T-cell (primary cell): ENCODE results near the gene MZB1. TPM values are rescaled to one million over a fixed set of nuclear protein-coding genes. Genes with fewer than 3 reads are reported as not detected.

Experiments used
- ATAC-seq, 4 experiments: fragments of 200-7000 bp in 3 of 4; fragments of 150-1000 bp in 1 of 4; cut with Tn5 transposase; replicated peaks in 1 of 4; 1 replicate in 3 of 4; 2 replicates in 1 of 4; pipeline ENCODE4 v1.10.0; 2021; ENCODE audit warnings: moderate library complexity in 3 of 4, mild to moderate bottlenecking in 2 of 4, moderate number of reproducible peaks in 1 of 4
- CTCF ChIA-PET, 2 donors: fragments of 300-600 bp; sonication (Branson Sonifier 250); formaldehyde crosslinking; loops; one replicate each; lab custom pipeline; 2022; ENCODE audit warnings: antibody characterized with exemption in 2 of 2; lab: Charles Lee
- POLR2A ChIA-PET, 2 donors: fragments of 300-600 bp; sonication (Branson Sonifier 250); formaldehyde crosslinking; loops; one replicate each; lab custom pipeline; 2022; ENCODE audit warnings: antibody characterized with exemption in 2 of 2; lab: Charles Lee
- DNase-seq, 35 experiments: peaks; one replicate each; pipeline versions ENCODE4 v3.0.0 to v3.0.0-alpha.2; 2013 to 2023
- H3K27ac ChIP-seq: one replicate; pipeline ENCODE4 v1.5.1; 2013; ENCODE audit warnings: low read length
- H3K27me3 ChIP-seq, 2 experiments: replicated peaks in 1 of 2; 1 replicate in 1 of 2; 2 replicates in 1 of 2; pipeline versions ENCODE4 v1.6.1 to v1.7.0; 2013; ENCODE audit warnings: low read length in 1 of 2, mixed read lengths in 1 of 2; ENCODE audit not compliant: control insufficient read depth in 2 of 2, insufficient read depth in 2 of 2; ENCODE audit errors: extremely low read depth in 1 of 2
- H3K36me3 ChIP-seq, 2 donors: 1 replicate in 1 of 2; 2 replicates in 1 of 2; pipeline versions ENCODE4 v1.6.1 to v1.7.0; 2013; ENCODE audit warnings: low read length in 1 of 2; ENCODE audit not compliant: control insufficient read depth in 2 of 2, insufficient read depth in 1 of 2; ENCODE audit errors: extremely low read depth in 1 of 2
- H3K4me1 ChIP-seq, 2 experiments: 1 replicate in 1 of 2; 2 replicates in 1 of 2; pipeline versions ENCODE4 v1.6.1 to v1.7.0; 2013; ENCODE audit warnings: low read length in 2 of 2, mixed read lengths in 1 of 2; ENCODE audit not compliant: insufficient read depth in 2 of 2, control insufficient read depth in 1 of 2; ENCODE audit errors: extremely low read depth in 1 of 2
- H3K4me3 ChIP-seq, 2 donors: 1 replicate in 1 of 2; 2 replicates in 1 of 2; pipeline versions ENCODE4 v1.5.1 to v1.7.0; 2013; ENCODE audit warnings: mild to moderate bottlenecking in 2 of 2, low read length in 1 of 2, moderate library complexity in 1 of 2; ENCODE audit not compliant: control insufficient read depth in 1 of 2; ENCODE audit errors: extremely low read depth in 1 of 2
- H3K9me3 ChIP-seq: 2 replicates; pipeline ENCODE4 v1.7.0; 2013
- H3K27ac Mint-ChIP-seq, 2 donors: one replicate each; pipeline ENCODE4 v1.8.0; 2020 to 2021; ENCODE audit warnings: mild to moderate bottlenecking in 2 of 2, mixed read lengths in 2 of 2
- H3K27me3 Mint-ChIP-seq, 2 donors: one replicate each; pipeline ENCODE4 v1.8.0; 2021 to 2022; ENCODE audit warnings: mixed read lengths in 2 of 2
- H3K36me3 Mint-ChIP-seq: one replicate; pipeline ENCODE4 v1.8.0; 2021; ENCODE audit warnings: mixed read lengths
- H3K4me1 Mint-ChIP-seq, 3 donors: one replicate each; pipeline ENCODE4 v1.8.0; 2020 to 2022; ENCODE audit warnings: mixed read lengths in 3 of 3, mild to moderate bottlenecking in 1 of 3
- H3K4me3 Mint-ChIP-seq, 3 donors: one replicate each; pipeline ENCODE4 v1.8.0; 2020 to 2022; ENCODE audit warnings: mild to moderate bottlenecking in 3 of 3, mixed read lengths in 3 of 3, moderate library complexity in 3 of 3
- H3K9me3 Mint-ChIP-seq, 3 donors: one replicate each; pipeline ENCODE4 v1.8.0; 2020 to 2022; ENCODE audit warnings: mixed read lengths in 3 of 3
- whole genome bisulfite sequencing: methylation state at CpG from one replicate; pipeline ENCODE4 v1.1.5; 2013; ENCODE audit warnings: missing lambda C conversion rate; ENCODE audit not compliant: insufficient coverage; 5-methylcytosine and 5-hydroxymethylcytosine counted together
- total RNA-seq, 35 experiments: library from RNA in 6 of 35; stranded (reverse) in 6 of 35; fragments of 120-200 nt in 1 of 35; gene quantifications; one replicate each; pipeline versions ENCODE4 v1.2.1 to v1.2.4 and lab custom pipeline; 2013 to 2026

MZB1 gene
- total RNA-seq, 5 donors from 2014 or later (not counting 1 experiment from before 2014, with no cell fraction given) = 2.2 to 6.5 (median 5.0) TPM

DNA sequence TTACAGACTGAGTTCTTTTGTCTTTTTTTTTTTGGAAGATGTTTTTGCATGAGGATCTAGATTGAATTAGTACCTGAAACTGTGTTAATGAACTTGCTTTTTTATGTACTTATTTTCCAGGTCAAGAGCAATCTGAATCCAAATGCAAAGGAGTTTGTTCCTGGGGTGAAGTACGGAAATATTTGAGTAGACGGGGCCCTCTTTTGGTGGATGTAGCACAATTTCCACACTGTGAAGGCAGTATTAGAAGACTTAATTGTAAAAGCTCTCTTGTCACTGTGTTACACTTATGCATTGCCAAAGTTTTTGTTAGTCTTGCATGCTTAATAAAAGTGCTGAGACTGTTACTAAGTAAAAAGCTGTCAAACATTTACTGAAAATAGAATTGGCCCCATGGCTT, 21.1 kb downstream of the MZB1 start:
- Mint-ChIP-seq H3K36me3 (peaks cover 51% of the 10 kb centered on the region), H3K4me3 (no peak overlapping the region), H3K27me3 (no peaks in the 10 kb centered on the region), H3K4me1 (peaks cover 0 to 1% (median 0%) of the 10 kb centered on the region in 3 donors), H3K9me3 (no peaks in the 10 kb centered on the region), H3K27ac (peak overlapping the region in 1 of 2 donors; percentile 7)
- CTCF ChIA-PET = interaction anchor here (0.6 to 1.6 kb wide), 3 partner anchors 27 to 836 kb away, joined by 3 to 6 read pairs (median 3); partner anchors contain the start of gene PAIP2 (in 1 of the 2)
- H3K27me3 ChIP-seq = no peaks in the 10 kb centered on the region
- no peak overlapping the region for H3K4me3 ChIP-seq
- no peak overlapping the region for H3K27ac ChIP-seq
- H3K9me3 ChIP-seq = no peaks in the 10 kb centered on the region
- H3K4me1 ChIP-seq = no peaks in the 10 kb centered on the region
- no CpG with 5 or more reads among the region's 2 CpGs for WGBS
- H3K36me3 ChIP-seq = peaks cover 6 to 72% of the 10 kb centered on the region in 2 donors
- DNase-seq (no peak), ATAC-seq (no peak)
- POLR2A ChIA-PET = interaction anchor here (0.5 to 0.7 kb wide), 3 partner anchors 22 to 1655 kb away, joined by 3 read pairs; no protein-coding TSS in a partner anchor

DNA sequence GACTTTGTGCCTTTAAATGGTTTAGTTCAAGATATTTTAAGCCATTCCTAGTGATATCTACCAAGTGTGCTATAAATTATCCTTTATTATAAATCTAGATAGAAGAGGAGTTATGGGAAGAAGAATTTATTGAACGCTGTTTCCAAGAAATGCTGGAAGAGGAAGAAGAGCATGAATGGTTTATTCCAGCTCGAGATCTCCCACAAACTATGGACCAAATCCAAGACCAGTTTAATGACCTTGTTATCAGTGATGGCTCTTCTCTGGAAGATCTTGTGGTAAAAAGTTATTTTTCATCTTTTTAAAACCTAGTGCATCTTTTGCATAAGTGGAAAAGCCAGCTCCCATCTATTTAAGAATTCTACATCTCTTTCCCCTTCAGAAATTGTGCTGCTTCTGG, 25.2 kb downstream of the MZB1 start:
- Mint-ChIP-seq H3K27me3 (no peaks in the 10 kb centered on the region), H3K36me3 (peaks cover 33% of the 10 kb centered on the region), H3K9me3 (no peaks in the 10 kb centered on the region), H3K4me3 (no peak overlapping the region), H3K27ac (no peak overlapping the region), H3K4me1 (peaks cover 5 to 13% (median 13%) of the 10 kb centered on the region in 3 donors)
- ATAC-seq (no peak), DNase-seq (no peak)
- no peaks in the 10 kb centered on the region for H3K4me1 ChIP-seq
- H3K4me3 ChIP-seq = no peak overlapping the region
- ChIA-PET CTCF (no interaction called here), POLR2A (no interaction called here)
- H3K27ac ChIP-seq = no peak overlapping the region
- no peaks in the 10 kb centered on the region for H3K9me3 ChIP-seq
- no peaks in the 10 kb centered on the region for H3K27me3 ChIP-seq
- peaks cover 9 to 55% of the 10 kb centered on the region in 2 donors for H3K36me3 ChIP-seq
- WGBS = no CpG with 5 or more reads among the region's 2 CpGs

DNA sequence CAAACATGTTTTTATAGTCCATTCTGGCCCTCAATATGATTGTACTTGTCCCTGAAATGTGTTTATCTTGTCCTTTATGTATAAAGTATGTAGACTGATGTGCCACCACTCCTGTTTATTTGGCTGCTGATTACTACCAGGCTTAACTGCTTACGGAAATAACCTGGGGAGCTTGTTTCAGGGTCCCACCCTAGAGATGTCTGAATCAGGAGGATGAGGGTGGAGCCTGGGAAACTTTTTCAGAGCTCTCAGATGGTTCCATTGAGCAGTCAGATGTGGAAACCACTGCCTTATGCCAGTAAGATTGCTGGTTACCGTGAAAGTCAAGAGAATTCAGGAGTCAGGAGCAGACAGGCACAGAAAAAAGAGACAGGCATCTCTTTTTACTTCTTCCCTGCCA, 25.8 kb downstream of the MZB1 start:
- no peaks in the 10 kb centered on the region for H3K9me3 Mint-ChIP-seq
- no peak overlapping the region for H3K4me3 Mint-ChIP-seq
- no peak for DNase-seq
- WGBS = 93% methylated on average over 2 of the region's 2 CpGs
- Histone ChIP-seq H3K9me3 (no peaks in the 10 kb centered on the region), H3K4me1 (no peaks in the 10 kb centered on the region), H3K27ac (no peak overlapping the region), H3K4me3 (no peak overlapping the region), H3K27me3 (no peaks in the 10 kb centered on the region), H3K36me3 (peaks cover 9 to 50% of the 10 kb centered on the region in 2 donors)
- H3K27ac Mint-ChIP-seq = no peak overlapping the region
- H3K4me1 Mint-ChIP-seq = peaks cover 5 to 14% (median 13%) of the 10 kb centered on the region in 3 donors
- ChIA-PET CTCF (no interaction called here), POLR2A (interaction anchor here in 1 of 2 donors (1.1 kb wide), 1 partner anchor 17 kb away, joined by 4 read pairs; no protein-coding TSS in a partner anchor)
- H3K36me3 Mint-ChIP-seq = peaks cover 29% of the 10 kb centered on the region
- H3K27me3 Mint-ChIP-seq = no peaks in the 10 kb centered on the region
- ATAC-seq = no peak

DNA sequence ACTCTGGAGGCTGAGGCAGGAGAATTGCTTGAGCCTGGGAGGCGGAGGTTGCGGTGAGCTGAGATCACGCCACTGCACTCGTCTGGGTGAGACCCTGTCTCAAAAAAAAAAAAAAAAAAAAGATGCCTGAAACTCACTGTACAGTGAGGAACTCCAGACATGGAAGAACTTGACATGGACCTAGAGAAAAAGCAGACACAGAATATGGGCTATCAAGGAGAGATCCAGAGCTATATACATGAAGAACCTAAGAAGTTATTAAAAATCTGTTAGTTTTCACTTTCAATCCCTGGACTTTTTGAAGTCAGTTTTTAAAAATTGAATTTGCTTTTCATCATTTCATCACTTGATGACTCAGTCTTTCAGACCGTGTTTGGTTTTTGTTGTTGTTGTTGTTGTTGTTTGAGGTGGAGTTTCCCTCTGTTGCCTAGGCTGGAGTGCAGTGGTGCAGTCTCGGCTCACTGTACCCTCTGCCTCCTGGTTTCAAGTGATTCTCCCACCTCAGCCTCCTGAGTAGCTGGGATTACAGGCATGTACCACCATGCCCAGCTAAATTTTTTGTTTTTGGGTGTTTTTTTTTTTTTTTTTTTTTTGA, 27.8 kb downstream of the MZB1 start:
- no CpG with 5 or more reads among the region's 6 CpGs for WGBS
- no peak overlapping the region for H3K4me3 Mint-ChIP-seq
- no peaks in the 10 kb centered on the region for H3K27me3 Mint-ChIP-seq
- no peak overlapping the region for H3K27ac ChIP-seq
- DNase-seq (no peak), ATAC-seq (no peak)
- H3K4me1 ChIP-seq = no peaks in the 10 kb centered on the region
- H3K4me3 ChIP-seq = no peak overlapping the region
- H3K9me3 ChIP-seq = no peaks in the 10 kb centered on the region
- peaks cover 9 to 35% of the 10 kb centered on the region in 2 donors for H3K36me3 ChIP-seq
- ChIA-PET CTCF (interaction anchor here in 1 of 2 donors (0.6 kb wide), 1 partner anchor 152 kb away, joined by 4 read pairs; no protein-coding TSS in a partner anchor), POLR2A (interaction anchor here (0.6 to 0.8 kb wide), 5 partner anchors 12 to 1025 kb away, joined by 3 to 6 read pairs (median 4); no protein-coding TSS in a partner anchor)
- peaks cover 35% of the 10 kb centered on the region for H3K36me3 Mint-ChIP-seq
- peaks cover 21 to 29% (median 24%) of the 10 kb centered on the region in 3 donors for H3K4me1 Mint-ChIP-seq
- no peaks in the 10 kb centered on the region for H3K27me3 ChIP-seq
- H3K9me3 Mint-ChIP-seq = no peaks in the 10 kb centered on the region
- no peak overlapping the region for H3K27ac Mint-ChIP-seq

DNA sequence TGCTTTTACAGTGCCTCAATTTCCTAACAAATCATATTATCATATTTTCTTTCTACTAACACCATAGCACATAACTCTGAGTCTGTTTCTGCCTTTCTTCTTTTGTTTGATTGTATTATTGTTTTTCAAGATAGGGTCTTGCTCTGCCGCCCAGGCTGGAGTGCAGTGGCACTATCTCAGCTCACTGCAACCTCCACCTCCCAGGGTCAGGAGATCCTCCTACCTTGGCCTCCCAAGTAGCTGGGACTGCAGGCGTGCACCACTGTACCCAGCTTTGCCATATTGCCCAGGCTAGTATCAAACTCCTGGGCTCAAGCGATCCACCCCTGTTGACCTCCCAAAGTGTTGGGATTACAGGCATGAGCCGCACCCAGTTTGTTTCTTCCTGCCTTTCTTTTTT, 29.3 kb downstream of the MZB1 start:
- ChIA-PET POLR2A (interaction anchor here in 1 of 2 donors (0.5 to 0.6 kb wide), 2 partner anchors 8 to 782 kb away, joined by 4 to 5 read pairs; no protein-coding TSS in a partner anchor), CTCF (no interaction called here)
- no peaks in the 10 kb centered on the region for H3K27me3 ChIP-seq
- no peak overlapping the region for H3K4me3 ChIP-seq
- Mint-ChIP-seq H3K27me3 (no peaks in the 10 kb centered on the region), H3K4me3 (no peak overlapping the region), H3K9me3 (no peaks in the 10 kb centered on the region), H3K4me1 (peaks cover 24 to 35% (median 26%) of the 10 kb centered on the region in 3 donors), H3K36me3 (peaks cover 28% of the 10 kb centered on the region), H3K27ac (no peak overlapping the region)
- 100% methylated on average over 3 of the region's 4 CpGs for WGBS
- no peak for DNase-seq
- H3K36me3 ChIP-seq = peaks cover 5 to 20% of the 10 kb centered on the region in 2 donors
- no peak overlapping the region for H3K27ac ChIP-seq
- no peaks in the 10 kb centered on the region for H3K9me3 ChIP-seq
- no peak for ATAC-seq
- H3K4me1 ChIP-seq = no peaks in the 10 kb centered on the region

DNA sequence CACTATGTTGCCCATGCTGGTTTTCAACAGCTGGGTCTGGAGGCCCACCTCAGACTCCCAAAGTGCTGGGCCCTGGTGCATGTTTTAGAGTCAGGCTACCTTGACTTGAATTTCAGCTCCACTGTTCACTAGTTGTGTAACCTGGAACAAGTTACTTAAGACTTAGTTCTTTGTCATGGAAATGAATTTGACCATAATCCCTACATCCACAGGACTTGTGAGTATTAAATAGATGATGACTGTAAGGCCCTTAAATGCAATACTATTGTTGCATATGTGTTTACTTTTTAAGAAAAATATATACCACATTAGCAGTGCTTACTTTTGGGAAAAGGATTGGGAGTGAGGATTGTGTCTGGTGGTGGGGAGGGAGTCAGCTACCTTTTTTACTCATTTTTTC, 31.6 kb downstream of the MZB1 start:
- H3K9me3 ChIP-seq = no peaks in the 10 kb centered on the region
- no peaks in the 10 kb centered on the region for H3K27me3 Mint-ChIP-seq
- no peaks in the 10 kb centered on the region for H3K27me3 ChIP-seq
- H3K27ac Mint-ChIP-seq = no peak overlapping the region
- CTCF ChIA-PET = interaction anchor here in 1 of 2 donors (1.2 kb wide), 1 partner anchor 72 kb away, joined by 5 read pairs; no protein-coding TSS in a partner anchor
- ATAC-seq (no peak), DNase-seq (no peak)
- H3K36me3 Mint-ChIP-seq = peaks cover 20% of the 10 kb centered on the region
- peaks cover 4 to 5% of the 10 kb centered on the region in 2 donors for H3K36me3 ChIP-seq
- no peak overlapping the region for H3K4me3 ChIP-seq
- POLR2A ChIA-PET = no interaction called here
- H3K4me3 Mint-ChIP-seq = no peak overlapping the region
- peaks cover 0 to 4% of the 10 kb centered on the region in 2 experiments for H3K4me1 ChIP-seq
- peaks cover 35 to 45% (median 36%) of the 10 kb centered on the region in 3 donors for H3K4me1 Mint-ChIP-seq
- peaks cover 0 to 5% (median 0%) of the 10 kb centered on the region in 3 donors for H3K9me3 Mint-ChIP-seq
- H3K27ac ChIP-seq = no peak overlapping the region
